GM12878 (cell line): ENCODE measurements around the gene TBC1D2B. TPM values are rescaled to one million over a fixed set of nuclear protein-coding genes. Genes with fewer than 3 reads are reported as not detected.

ENCODE experiments used
- ATAC-seq: fragments of 200-7000 bp; cut with Tn5 transposase; 3 replicates; pipeline ENCODE4 v1.9.1; 2020; ENCODE audit warnings: mild to moderate bottlenecking, moderate library complexity
- BruUV-seq: library from RNA; stranded (reverse); fragments of 400-500 nt; replicated peaks from 2 replicates; lab custom pipeline; 2021; lab: Mats Ljungman, UMichigan
- CTCF ChIA-PET: fragments of 300-600 bp; sonication (Branson Sonifier 250); formaldehyde crosslinking; extraction: SDS; loops from one replicate; lab custom pipeline; 2021; ENCODE audit warnings: inconsistent platforms; lab: Yijun Ruan, JAX
- POLR2A ChIA-PET: fragments of 350-600 bp; formaldehyde crosslinking; extraction: SDS; loops from one replicate; lab custom pipeline; 2021; ENCODE audit warnings: inconsistent platforms; lab: Charles Lee
- RAD21 ChIA-PET: fragments of 300-600 bp; sonication (Branson Sonifier 250); formaldehyde crosslinking; loops from one replicate; lab custom pipeline; 2023; ENCODE audit warnings: antibody characterized with exemption; ENCODE audit not compliant: unreplicated experiment; lab: Charles Lee
- SMC1A ChIA-PET: fragments of 300-600 bp; sonication (Branson Sonifier 250); formaldehyde crosslinking; loops from one replicate; lab custom pipeline; 2023; ENCODE audit not compliant: unreplicated experiment, uncharacterized antibody; lab: Charles Lee
- DNase-seq: peaks from one replicate; pipeline ENCODE4 v3.0.0-alpha.2; 2011; ENCODE audit warnings: low read depth, low spot score
- FAIRE-seq: peaks from 3 replicates; lab custom pipeline; 2011; peaks lifted over from hg19 to GRCh38; lab: Jason Lieb, UNC
- H2AFZ ChIP-seq: 2 replicates; pipeline ENCODE4 v1.6.0; 2011; ENCODE audit warnings: low read depth, low read length, control low read depth; ENCODE audit not compliant: control insufficient read depth
- H3K27ac ChIP-seq: 2 replicates; pipeline ENCODE4 v1.5.1; 2011; ENCODE audit warnings: control low read depth; ENCODE audit not compliant: control insufficient read depth, insufficient read depth
- H3K27me3 ChIP-seq, 2 experiments: replicated peaks in 1 of 2; 2 replicates each; pipeline versions ENCODE4 v1.6.0 to v1.6.1; 2011; ENCODE audit warnings: low read length in 1 of 2; ENCODE audit not compliant: control insufficient read depth in 2 of 2, insufficient read depth in 2 of 2
- H3K36me3 ChIP-seq, 2 experiments: 2 replicates each; pipeline ENCODE4 v1.5.1; 2011; ENCODE audit warnings: low read length in 1 of 2; ENCODE audit not compliant: control insufficient read depth in 2 of 2, insufficient read depth in 2 of 2
- H3K4me1 ChIP-seq: 2 replicates; pipeline ENCODE4 v1.6.1; 2011; ENCODE audit warnings: mild to moderate bottlenecking, low read length, moderate library complexity, mixed read lengths; ENCODE audit not compliant: control insufficient read depth, insufficient read depth
- H3K4me2 ChIP-seq: 2 replicates; pipeline ENCODE4 v1.6.0; 2011; ENCODE audit warnings: control low read depth; ENCODE audit not compliant: control insufficient read depth, insufficient read depth
- H3K4me3 ChIP-seq: fragments of 200-600 bp; sonication (generic); 2 replicates; pipeline ENCODE4 v1.5.1; 2016
- H3K79me2 ChIP-seq: 2 replicates; pipeline ENCODE4 v1.6.0; 2011; ENCODE audit warnings: low read length; ENCODE audit not compliant: control insufficient read depth, insufficient read depth
- H3K9ac ChIP-seq: 2 replicates; pipeline ENCODE4 v1.8.0; 2011; ENCODE audit warnings: low read length, control low read depth, mixed read lengths; ENCODE audit not compliant: control insufficient read depth, insufficient read depth
- H3K9me3 ChIP-seq: replicated peaks from 3 replicates; pipeline ENCODE4 v1.5.1; 2011; ENCODE audit warnings: mild to moderate bottlenecking, low read length; ENCODE audit not compliant: control insufficient read depth, insufficient read depth
- H4K20me1 ChIP-seq: 2 replicates; pipeline ENCODE4 v1.6.0; 2011; ENCODE audit not compliant: control insufficient read depth, insufficient read depth
- CBX5 ChIP-seq: sonication (generic); IDR thresholded peaks from 2 replicates; pipeline ENCODE4 v1.6.1; 2016; ENCODE audit warnings: low read depth, moderate library complexity, mild to moderate bottlenecking, inconsistent platforms
- CEBPB ChIP-seq, 2 experiments: fragments of 150-350 bp in 1 of 2; IDR thresholded peaks; 2 replicates each; pipeline ENCODE4 v1.6.1; 2012 to 2014; ENCODE audit warnings: low read depth in 2 of 2, low read length in 2 of 2, borderline replicate concordance in 1 of 2, inconsistent platforms in 1 of 2
- CHD4 ChIP-seq: fragments of 200-600 bp; sonication (generic); IDR thresholded peaks from 2 replicates; pipeline ENCODE4 v1.6.1; 2016; ENCODE audit warnings: mild to moderate bottlenecking
- FOXM1 ChIP-seq: IDR thresholded peaks from 2 replicates; pipeline ENCODE4 v1.6.1; 2012; ENCODE audit warnings: low read depth, mild to moderate bottlenecking, inconsistent platforms, low read length, moderate library complexity
- HDAC6 ChIP-seq: fragments of 200-600 bp; sonication (generic); IDR thresholded peaks from one replicate; pipeline ENCODE4 v1.8.0; 2017; ENCODE audit warnings: antibody characterized with exemption; ENCODE audit not compliant: unreplicated experiment
- MXI1 ChIP-seq: fragments of 150-350 bp; IDR thresholded peaks from 2 replicates; pipeline ENCODE4 v1.6.1; 2011; ENCODE audit warnings: low read depth, mild to moderate bottlenecking, inconsistent platforms, low read length, improper control_type of control experiment
- NBN ChIP-seq: fragments of 450-650 bp; IDR thresholded peaks from 2 replicates; pipeline ENCODE4 v1.6.1; 2016
- NFYB ChIP-seq: IDR thresholded peaks from 2 replicates; pipeline ENCODE4 v1.6.1; 2011; ENCODE audit warnings: low read depth, mild to moderate bottlenecking, low read length, improper control_type of control experiment, moderate library complexity; ENCODE audit not compliant: insufficient read depth
- POLR2AphosphoS5 ChIP-seq: IDR thresholded peaks from 2 replicates; pipeline ENCODE4 v1.6.1; 2011; ENCODE audit warnings: mild to moderate bottlenecking, low read length, inconsistent platforms
- RELA ChIP-seq: fragments of 450-650 bp; IDR thresholded peaks from 2 replicates; pipeline ENCODE4 v1.8.0; 2014; ENCODE audit warnings: borderline replicate concordance; ENCODE audit not compliant: partially characterized antibody
- SP1 ChIP-seq: IDR thresholded peaks from one replicate; pipeline ENCODE4 v1.6.1; 2011; ENCODE audit warnings: low read depth, low read length
- STAT1 ChIP-seq: fragments of 450-650 bp; conservative IDR thresholded peaks from 2 replicates; pipeline ENCODE4 v1.6.1; 2014; ENCODE audit warnings: antibody characterized with exemption, mild to moderate bottlenecking
- in situ Hi-C: fragments of 300-500 bp; cut with MboI; formaldehyde crosslinking; loops from 9 replicates; pipeline ENCODE4 v1.14.3; 2018; ENCODE audit warnings: mixed read lengths
- intact Hi-C: fragments of 100-400 bp; cut with micrococcal nuclease; formaldehyde crosslinking; loops from one replicate; pipeline ENCODE4 v1.14.2; 2022; ENCODE audit not compliant: unreplicated experiment
- polyA plus RNA-seq, 11 experiments: library from polyadenylated mRNA; depleted of rRNA in 4 of 11; unstranded in 6 of 11; stranded (reverse) in 5 of 11; fragments of >200 nt; fragmentation: Nextera tagmentation in 4 of 11; fragmentation: Illumina TruSeq in 1 of 11; extraction: Ambion mirVana in 4 of 11; extraction: Trizol in 1 of 11; gene quantifications; 1 replicate in 1 of 11; 2 replicates in 10 of 11; pipeline versions ENCODE4 v1.2.1 to v1.2.3, GENCODE V29; 2011 to 2016; ENCODE audit warnings: inconsistent platforms in 2 of 11, missing spikeins in 2 of 11, low read depth in 1 of 11
- total RNA-seq, 4 experiments: library from RNA; depleted of rRNA in 3 of 4; stranded (reverse); fragments of >200 nt in 3 of 4; fragmentation: Illumina TruSeq in 1 of 4; extraction: Trizol in 1 of 4; gene quantifications; 2 replicates each; pipeline versions ENCODE4 v1.2.1 to v1.2.3, GENCODE V29; 2013 to 2021
- TF ChIP-seq, protein P1 (sequence below): fragments of 150-350 bp; IDR thresholded peaks from 2 replicates; pipeline ENCODE4 v1.6.1; 2016; ENCODE audit warnings: low read depth, low read length
- TF ChIP-seq, protein P2 (sequence below): IDR thresholded peaks from 2 replicates; pipeline ENCODE4 v1.6.1; 2012; ENCODE audit warnings: mild to moderate bottlenecking, low read depth, low read length

TBC1D2B gene
- total and polyA plus RNA-seq, 10 of the 15 experiments (the other 5 are each of a cell fraction or from before 2014, with no cell fraction given), result 1.3 to 53.4 (median 19.4) TPM

GRCh38 chr15:78063217-78063616, 14.3 kb downstream of the TBC1D2B start:
- no peak for ATAC-seq
- 0 out of 2 replicates have a peak overlapping the region, but pooled peaks have one; percentile 6 for H3K4me3 ChIP-seq
- FAIRE-seq, result no peak
- no peaks in the 10 kb centered on the region for H3K27me3 ChIP-seq
- peaks cover 99% of the 10 kb centered on the region for H3K79me2 ChIP-seq
- peak overlapping the region; percentile 92 for H3K27ac ChIP-seq
- no peak for TF ChIP-seq NFYB
- TF ChIP-seq CBX5, result no peak
- TF ChIP-seq NBN, result no peak
- no peak for TF ChIP-seq MXI1
- TF ChIP-seq, protein P1, sequence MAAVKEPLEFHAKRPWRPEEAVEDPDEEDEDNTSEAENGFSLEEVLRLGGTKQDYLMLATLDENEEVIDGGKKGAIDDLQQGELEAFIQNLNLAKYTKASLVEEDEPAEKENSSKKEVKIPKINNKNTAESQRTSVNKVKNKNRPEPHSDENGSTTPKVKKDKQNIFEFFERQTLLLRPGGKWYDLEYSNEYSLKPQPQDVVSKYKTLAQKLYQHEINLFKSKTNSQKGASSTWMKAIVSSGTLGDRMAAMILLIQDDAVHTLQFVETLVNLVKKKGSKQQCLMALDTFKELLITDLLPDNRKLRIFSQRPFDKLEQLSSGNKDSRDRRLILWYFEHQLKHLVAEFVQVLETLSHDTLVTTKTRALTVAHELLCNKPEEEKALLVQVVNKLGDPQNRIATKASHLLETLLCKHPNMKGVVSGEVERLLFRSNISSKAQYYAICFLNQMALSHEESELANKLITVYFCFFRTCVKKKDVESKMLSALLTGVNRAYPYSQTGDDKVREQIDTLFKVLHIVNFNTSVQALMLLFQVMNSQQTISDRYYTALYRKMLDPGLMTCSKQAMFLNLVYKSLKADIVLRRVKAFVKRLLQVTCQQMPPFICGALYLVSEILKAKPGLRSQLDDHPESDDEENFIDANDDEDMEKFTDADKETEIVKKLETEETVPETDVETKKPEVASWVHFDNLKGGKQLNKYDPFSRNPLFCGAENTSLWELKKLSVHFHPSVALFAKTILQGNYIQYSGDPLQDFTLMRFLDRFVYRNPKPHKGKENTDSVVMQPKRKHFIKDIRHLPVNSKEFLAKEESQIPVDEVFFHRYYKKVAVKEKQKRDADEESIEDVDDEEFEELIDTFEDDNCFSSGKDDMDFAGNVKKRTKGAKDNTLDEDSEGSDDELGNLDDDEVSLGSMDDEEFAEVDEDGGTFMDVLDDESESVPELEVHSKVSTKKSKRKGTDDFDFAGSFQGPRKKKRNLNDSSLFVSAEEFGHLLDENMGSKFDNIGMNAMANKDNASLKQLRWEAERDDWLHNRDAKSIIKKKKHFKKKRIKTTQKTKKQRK, result no peak
- no peak for TF ChIP-seq FOXM1
- no peak for TF ChIP-seq POLR2AphosphoS5
- no peak for TF ChIP-seq RELA
- TF ChIP-seq STAT1, result no peak
- TF ChIP-seq, protein P2, sequence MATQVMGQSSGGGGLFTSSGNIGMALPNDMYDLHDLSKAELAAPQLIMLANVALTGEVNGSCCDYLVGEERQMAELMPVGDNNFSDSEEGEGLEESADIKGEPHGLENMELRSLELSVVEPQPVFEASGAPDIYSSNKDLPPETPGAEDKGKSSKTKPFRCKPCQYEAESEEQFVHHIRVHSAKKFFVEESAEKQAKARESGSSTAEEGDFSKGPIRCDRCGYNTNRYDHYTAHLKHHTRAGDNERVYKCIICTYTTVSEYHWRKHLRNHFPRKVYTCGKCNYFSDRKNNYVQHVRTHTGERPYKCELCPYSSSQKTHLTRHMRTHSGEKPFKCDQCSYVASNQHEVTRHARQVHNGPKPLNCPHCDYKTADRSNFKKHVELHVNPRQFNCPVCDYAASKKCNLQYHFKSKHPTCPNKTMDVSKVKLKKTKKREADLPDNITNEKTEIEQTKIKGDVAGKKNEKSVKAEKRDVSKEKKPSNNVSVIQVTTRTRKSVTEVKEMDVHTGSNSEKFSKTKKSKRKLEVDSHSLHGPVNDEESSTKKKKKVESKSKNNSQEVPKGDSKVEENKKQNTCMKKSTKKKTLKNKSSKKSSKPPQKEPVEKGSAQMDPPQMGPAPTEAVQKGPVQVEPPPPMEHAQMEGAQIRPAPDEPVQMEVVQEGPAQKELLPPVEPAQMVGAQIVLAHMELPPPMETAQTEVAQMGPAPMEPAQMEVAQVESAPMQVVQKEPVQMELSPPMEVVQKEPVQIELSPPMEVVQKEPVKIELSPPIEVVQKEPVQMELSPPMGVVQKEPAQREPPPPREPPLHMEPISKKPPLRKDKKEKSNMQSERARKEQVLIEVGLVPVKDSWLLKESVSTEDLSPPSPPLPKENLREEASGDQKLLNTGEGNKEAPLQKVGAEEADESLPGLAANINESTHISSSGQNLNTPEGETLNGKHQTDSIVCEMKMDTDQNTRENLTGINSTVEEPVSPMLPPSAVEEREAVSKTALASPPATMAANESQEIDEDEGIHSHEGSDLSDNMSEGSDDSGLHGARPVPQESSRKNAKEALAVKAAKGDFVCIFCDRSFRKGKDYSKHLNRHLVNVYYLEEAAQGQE, result no peak
- no peak for TF ChIP-seq HDAC6
- TF ChIP-seq CHD4, result no peak
- no peak for TF ChIP-seq CEBPB (IDR thresholded peaks at IDR 0.05; ENCODE audit: borderline replicate concordance in 1 of 2, low read depth in 2 of 2, low read length in 2 of 2)
- no peak for TF ChIP-seq SP1
- peak overlapping the region; percentile 93 for H3K4me2 ChIP-seq
- BruUV-seq, result no TSS peak
- H2AFZ ChIP-seq, result no peak overlapping the region
- in situ Hi-C loops, result no loop called here
- no peak overlapping the region for H3K9ac ChIP-seq
- H3K36me3 ChIP-seq, result no peaks in the 10 kb centered on the region
- ChIA-PET CTCF (interaction anchor here (0.9 to 8.2 kb wide), 11 partner anchors 8 to 193 kb away, joined by 3 to 87 read pairs (median 5); no protein-coding TSS in a partner anchor), SMC1A (interaction anchor here (0.7 to 8.1 kb wide), 15 partner anchors 8 to 103 kb away, joined by 3 to 119 read pairs (median 6); no protein-coding TSS in a partner anchor), RAD21 (interaction anchor here (1.0 to 3.7 kb wide), 9 partner anchors 10 to 49 kb away, joined by 3 to 48 read pairs (median 6); no protein-coding TSS in a partner anchor), POLR2A (interaction anchor here (0.9 to 5.7 kb wide), 6 partner anchors 9 to 29 kb away, joined by 3 to 50 read pairs (median 8); no protein-coding TSS in a partner anchor)
- intact Hi-C loops, result no loop called here
- no peak for DNase-seq
- H4K20me1 ChIP-seq, result no peaks in the 10 kb centered on the region
- peaks cover 65% of the 10 kb centered on the region for H3K4me1 ChIP-seq
- H3K9me3 ChIP-seq, result no peaks in the 10 kb centered on the region
